Esophagus muscularis mucosa (tissue), 4 donors: Measurements from ENCODE around the gene DNAAF5. TPM values are rescaled to one million over a fixed set of nuclear protein-coding genes. Genes with fewer than 3 reads are reported as not detected.

Experiments used
- DNase-seq: peaks from one replicate; pipeline ENCODE4 v3.0.0-alpha.2; 2017; ENCODE audit errors: extremely low spot score
- H3K27ac ChIP-seq, 4 donors: fragments of 200-600 bp; sonication (generic); replicated peaks in 1 of 4; 1 replicate in 3 of 4; 2 replicates in 1 of 4; pipeline ENCODE4 v1.5.1; 2016 to 2019; ENCODE audit warnings: mild to moderate bottlenecking in 1 of 4
- H3K27me3 ChIP-seq, 4 donors: fragments of 200-600 bp; sonication (generic); one replicate each; pipeline versions ENCODE4 v1.5.1 to v1.6.0; 2016 to 2019
- H3K36me3 ChIP-seq, 4 donors: fragments of 200-600 bp; sonication (generic); one replicate each; pipeline ENCODE4 v1.5.1; 2016 to 2019
- H3K4me1 ChIP-seq, 4 donors: fragments of 200-600 bp; sonication (generic); one replicate each; pipeline ENCODE4 v1.5.1; 2016 to 2019
- H3K4me3 ChIP-seq, 4 donors: fragments of 200-600 bp; sonication (generic); 1 replicate in 2 of 4; 2 replicates in 2 of 4; pipeline ENCODE4 v1.5.1; 2016 to 2019; ENCODE audit warnings: mild to moderate bottlenecking in 4 of 4, moderate library complexity in 1 of 4
- H3K9me3 ChIP-seq, 4 donors: fragments of 200-600 bp; sonication (generic); 1 replicate in 3 of 4; 2 replicates in 1 of 4; pipeline ENCODE4 v1.5.1; 2016 to 2019
- EP300 ChIP-seq: sonication (generic); formaldehyde crosslinking; IDR thresholded peaks from one replicate; pipeline ENCODE4 v1.6.1; 2017; ENCODE audit warnings: antibody characterized with exemption
- POLR2A ChIP-seq: fragments of 450-650 bp; IDR thresholded peaks from one replicate; pipeline ENCODE4 v1.6.1; 2017; ENCODE audit warnings: antibody characterized with exemption, moderate library complexity, mild to moderate bottlenecking, low read depth
- POLR2AphosphoS5 ChIP-seq, 2 donors: sonication (generic); formaldehyde crosslinking; IDR thresholded peaks; one replicate each; pipeline ENCODE4 v1.6.1; 2017; ENCODE audit warnings: antibody characterized with exemption in 2 of 2
- WGBS: methylation state at CpG from one replicate; pipeline ENCODE4 v1.1.5; 2018; 5-methylcytosine and 5-hydroxymethylcytosine counted together
- intact Hi-C: fragments of 100-400 bp; cut with DNase I; formaldehyde crosslinking; loops from one replicate; pipeline ENCODE4 v1.15.1; 2023
- total RNA-seq, 4 donors: library from RNA; depleted of rRNA; stranded (reverse); fragments of >200 nt; gene quantifications; one replicate each; pipeline versions ENCODE4 v1.1.0 to v1.2.1, GENCODE V29; 2016
- TF ChIP-seq, protein P1 (sequence below), 3 experiments: fragments of 200-600 bp in 2 of 3; fragments of 450-650 bp in 1 of 3; sonication (generic) in 2 of 3; IDR thresholded peaks; one replicate each; pipeline ENCODE4 v1.5.1; 2017 to 2019; ENCODE audit warnings: antibody characterized with exemption in 3 of 3, mild to moderate bottlenecking in 2 of 3, moderate library complexity in 1 of 3

DNAAF5 gene
- total RNA-seq, 4 donors from 2014 or later = 21.2 to 32.7 (median 29.4) TPM

DNA sequence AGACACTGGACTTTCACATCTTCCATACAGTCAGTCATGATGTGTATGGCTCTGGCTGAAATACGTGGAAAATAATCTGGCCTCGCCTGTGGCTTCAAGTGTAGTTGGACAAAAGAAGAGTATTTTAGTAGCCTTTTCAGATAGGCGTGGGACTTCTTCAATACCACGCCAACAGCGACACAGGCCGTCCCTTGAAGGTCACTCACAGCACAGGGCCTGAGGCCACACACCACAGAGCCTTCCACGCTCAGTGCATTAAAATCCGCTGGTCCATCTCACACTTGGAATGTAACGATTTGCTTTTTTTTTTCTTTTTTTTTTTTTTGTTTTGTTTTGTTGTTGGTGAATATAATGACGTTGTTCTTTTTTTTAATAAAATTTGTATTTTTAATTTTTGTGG, 54.0 kb downstream of the DNAAF5 start:
- H3K9me3 ChIP-seq = no peaks in the 10 kb centered on the region
- no peak for DNase-seq
- TF ChIP-seq POLR2A (no peak), POLR2AphosphoS5 (IDR thresholded peaks at IDR 0.05) (no peak), EP300 (no peak)
- TF ChIP-seq, protein P1, sequence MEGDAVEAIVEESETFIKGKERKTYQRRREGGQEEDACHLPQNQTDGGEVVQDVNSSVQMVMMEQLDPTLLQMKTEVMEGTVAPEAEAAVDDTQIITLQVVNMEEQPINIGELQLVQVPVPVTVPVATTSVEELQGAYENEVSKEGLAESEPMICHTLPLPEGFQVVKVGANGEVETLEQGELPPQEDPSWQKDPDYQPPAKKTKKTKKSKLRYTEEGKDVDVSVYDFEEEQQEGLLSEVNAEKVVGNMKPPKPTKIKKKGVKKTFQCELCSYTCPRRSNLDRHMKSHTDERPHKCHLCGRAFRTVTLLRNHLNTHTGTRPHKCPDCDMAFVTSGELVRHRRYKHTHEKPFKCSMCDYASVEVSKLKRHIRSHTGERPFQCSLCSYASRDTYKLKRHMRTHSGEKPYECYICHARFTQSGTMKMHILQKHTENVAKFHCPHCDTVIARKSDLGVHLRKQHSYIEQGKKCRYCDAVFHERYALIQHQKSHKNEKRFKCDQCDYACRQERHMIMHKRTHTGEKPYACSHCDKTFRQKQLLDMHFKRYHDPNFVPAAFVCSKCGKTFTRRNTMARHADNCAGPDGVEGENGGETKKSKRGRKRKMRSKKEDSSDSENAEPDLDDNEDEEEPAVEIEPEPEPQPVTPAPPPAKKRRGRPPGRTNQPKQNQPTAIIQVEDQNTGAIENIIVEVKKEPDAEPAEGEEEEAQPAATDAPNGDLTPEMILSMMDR (IDR thresholded peaks at IDR 0.05) = no peak
- H3K36me3 ChIP-seq = peaks cover 0 to 78% (median 62%) of the 10 kb centered on the region in 4 donors
- no peak overlapping the region for H3K4me3 ChIP-seq
- 88% methylated on average over 10 of the region's 10 CpGs for WGBS
- peaks cover 16 to 40% (median 22%) of the 10 kb centered on the region in 4 donors for H3K4me1 ChIP-seq
- no peaks in the 10 kb centered on the region for H3K27me3 ChIP-seq
- peak overlapping the region in 3 of 4 donors; percentile 76 to 79 (median 78) for H3K27ac ChIP-seq
- intact Hi-C loops = loop anchor here (10.0 kb wide), 1 partner anchor 54 kb away; the partner anchor contains the start of gene SUN1

DNA sequence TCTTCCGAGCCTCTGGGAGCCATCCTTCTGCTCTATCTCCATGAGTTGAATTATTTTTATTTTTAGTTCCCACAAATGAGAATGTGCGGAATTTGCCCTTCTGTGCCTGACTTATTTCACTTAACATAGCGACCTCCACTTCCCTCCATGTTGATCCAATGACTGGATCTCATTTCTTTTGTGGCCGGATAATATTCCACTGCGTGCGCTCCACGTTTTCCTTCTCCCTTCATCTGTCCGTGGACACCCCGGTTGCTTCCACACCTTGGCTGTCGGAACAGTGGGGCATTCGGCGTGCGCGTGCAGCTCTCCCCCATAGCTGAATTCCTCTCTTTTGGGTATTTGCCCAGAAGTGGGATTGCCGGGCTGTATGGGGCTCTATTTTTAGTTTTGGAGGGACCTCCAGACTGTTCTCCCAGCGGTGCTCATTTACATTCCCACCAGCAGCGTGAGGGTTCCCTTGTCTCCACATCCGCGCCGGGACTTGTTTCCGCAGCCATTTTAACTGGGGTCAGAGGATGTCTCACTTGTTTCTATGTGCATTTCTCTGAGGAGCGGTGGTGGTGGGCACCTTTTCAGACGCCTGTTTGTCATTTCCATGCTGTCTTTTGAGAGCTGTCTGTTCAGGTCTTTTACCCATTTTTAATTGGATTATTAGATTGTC, 54.8 kb downstream of the DNAAF5 start:
- no peaks in the 10 kb centered on the region for H3K27me3 ChIP-seq
- peaks cover 0 to 74% (median 59%) of the 10 kb centered on the region in 4 donors for H3K36me3 ChIP-seq
- H3K4me3 ChIP-seq = peak overlapping the region in 3 of 4 donors; percentile 2 to 39 (median 31)
- peak overlapping the region; percentile 61 to 79 (median 77) for H3K27ac ChIP-seq
- no peak for DNase-seq
- peaks cover 20 to 47% (median 27%) of the 10 kb centered on the region in 4 donors for H3K4me1 ChIP-seq
- H3K9me3 ChIP-seq = no peaks in the 10 kb centered on the region
- WGBS = 55% methylated on average over 23 of the region's 23 CpGs
- TF ChIP-seq EP300 (no peak), POLR2A (no peak), POLR2AphosphoS5 (IDR thresholded peaks at IDR 0.05) (peak in 1 of 2 donors; percentile 28)
- TF ChIP-seq, protein P1 (IDR thresholded peaks at IDR 0.05) = no peak
- intact Hi-C loops = loop anchor here (10.0 kb wide), 1 partner anchor 53 kb away; the partner anchor contains the start of gene SUN1

DNA sequence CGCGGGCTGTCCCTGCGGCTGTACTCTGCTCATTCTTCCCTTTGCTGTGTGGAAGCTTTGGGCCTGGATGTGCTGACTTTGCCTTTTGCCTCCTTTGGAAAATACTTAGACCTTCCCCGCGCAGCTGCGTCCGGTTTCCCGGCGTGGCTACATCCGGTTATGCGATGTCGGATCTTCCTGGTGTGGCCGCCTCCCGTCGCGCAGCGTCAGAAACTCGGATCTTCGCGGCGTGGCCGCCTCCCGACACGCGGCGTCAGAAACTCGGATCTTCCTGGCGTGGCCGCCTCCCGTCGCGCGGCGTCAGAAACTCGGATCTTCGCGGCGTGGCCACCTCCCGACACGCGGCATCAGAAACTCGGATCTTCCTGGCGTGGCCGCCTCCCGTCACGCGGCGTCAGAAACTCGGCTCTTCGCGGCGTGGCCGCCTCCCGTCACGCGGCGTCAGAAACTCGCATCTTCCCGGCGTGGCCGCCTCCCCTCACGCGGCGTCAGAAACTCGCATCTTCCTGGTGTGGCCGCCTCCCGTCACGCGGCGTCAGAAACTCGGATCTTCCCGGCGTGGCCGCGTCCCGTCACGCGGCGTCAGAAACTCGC, 55.5 kb downstream of the DNAAF5 start:
- intact Hi-C loops = loop anchor here (10.0 kb wide), 1 partner anchor 53 kb away; the partner anchor contains the start of gene SUN1
- Histone ChIP-seq H3K4me1 (peaks cover 24 to 53% (median 32%) of the 10 kb centered on the region in 4 donors), H3K27ac (peak overlapping the region; percentile 61 to 79 (median 77)), H3K9me3 (no peaks in the 10 kb centered on the region), H3K27me3 (no peaks in the 10 kb centered on the region), H3K4me3 (peak overlapping the region in 2 of 4 donors; percentile 31 to 39), H3K36me3 (peaks cover 0 to 67% (median 51%) of the 10 kb centered on the region in 4 donors)
- DNase-seq = no peak
- 95% methylated on average over 70 of the region's 80 CpGs for WGBS
- no peak for TF ChIP-seq POLR2AphosphoS5 (IDR thresholded peaks at IDR 0.05)
- TF ChIP-seq, protein P1 (IDR thresholded peaks at IDR 0.05) = no peak
- no peak for TF ChIP-seq EP300
- no peak for TF ChIP-seq POLR2A

DNA sequence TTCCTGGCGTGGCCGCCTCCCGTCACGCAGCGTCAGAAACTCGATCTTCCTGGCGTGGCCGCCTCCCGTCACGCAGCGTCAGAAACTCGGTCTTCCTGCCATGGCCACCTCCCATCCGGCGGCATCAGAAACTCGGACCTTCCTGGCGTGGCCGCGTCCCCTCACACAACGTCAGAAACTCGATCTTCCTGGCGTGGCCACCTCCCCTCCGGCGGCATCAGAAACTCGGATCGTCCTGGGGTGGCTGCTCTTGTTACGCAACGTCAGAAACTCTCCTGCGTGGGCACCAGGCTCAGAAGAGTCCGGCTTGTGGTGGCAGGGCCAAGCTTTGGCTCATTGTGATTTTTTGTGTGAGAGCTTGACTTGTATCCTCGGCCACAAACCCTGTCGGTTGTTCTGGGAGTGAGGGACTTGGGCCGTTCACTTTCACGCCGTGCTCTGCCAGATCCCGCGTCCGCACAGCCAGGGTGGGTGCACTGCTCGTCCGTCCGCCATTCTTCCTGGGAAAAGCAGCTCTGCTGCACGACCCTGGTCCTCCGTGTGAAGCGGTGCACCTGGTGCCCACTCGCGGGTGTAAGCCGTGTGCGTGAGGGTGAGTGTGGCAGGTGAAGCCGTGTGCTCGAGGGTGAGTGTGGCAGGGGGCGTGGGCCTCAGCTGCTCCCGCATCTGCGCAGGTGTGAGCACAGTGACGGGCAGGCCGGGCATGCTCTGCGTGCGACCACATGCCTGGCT, 56.4 kb downstream of the DNAAF5 start:
- H3K4me1 ChIP-seq = peaks cover 24 to 53% (median 32%) of the 10 kb centered on the region in 4 donors
- H3K27ac ChIP-seq = peak overlapping the region in 1 of 4 donors; percentile 18
- no peaks in the 10 kb centered on the region for H3K9me3 ChIP-seq
- DNase-seq = no peak
- H3K27me3 ChIP-seq = no peaks in the 10 kb centered on the region
- peaks cover 0 to 60% (median 47%) of the 10 kb centered on the region in 4 donors for H3K36me3 ChIP-seq
- 93% methylated on average over 55 of the region's 56 CpGs for WGBS
- intact Hi-C loops = loop anchor here (10.0 kb wide), 1 partner anchor 52 kb away; the partner anchor contains the start of gene SUN1
- no peak overlapping the region for H3K4me3 ChIP-seq
- TF ChIP-seq POLR2AphosphoS5 (IDR thresholded peaks at IDR 0.05) (no peak), POLR2A (no peak), EP300 (no peak)
- TF ChIP-seq, protein P1 (IDR thresholded peaks at IDR 0.05) = no peak
